GM12873 (cell line): ENCODE data around the gene KRTAP5-9.

Experiments
- TF ChIP-seq, protein P1 (sequence below): IDR thresholded peaks from 2 replicates; pipeline ENCODE4 v1.5.1; 2012; ENCODE audit warnings: low read depth, mild to moderate bottlenecking, moderate library complexity, low read length, control low read depth; ENCODE audit not compliant: insufficient read depth; ENCODE audit errors: missing control alignments

The KRTAP5-9 gene, protein sequence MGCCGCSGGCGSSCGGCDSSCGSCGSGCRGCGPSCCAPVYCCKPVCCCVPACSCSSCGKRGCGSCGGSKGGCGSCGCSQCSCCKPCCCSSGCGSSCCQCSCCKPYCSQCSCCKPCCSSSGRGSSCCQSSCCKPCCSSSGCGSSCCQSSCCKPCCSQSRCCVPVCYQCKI

DNA sequence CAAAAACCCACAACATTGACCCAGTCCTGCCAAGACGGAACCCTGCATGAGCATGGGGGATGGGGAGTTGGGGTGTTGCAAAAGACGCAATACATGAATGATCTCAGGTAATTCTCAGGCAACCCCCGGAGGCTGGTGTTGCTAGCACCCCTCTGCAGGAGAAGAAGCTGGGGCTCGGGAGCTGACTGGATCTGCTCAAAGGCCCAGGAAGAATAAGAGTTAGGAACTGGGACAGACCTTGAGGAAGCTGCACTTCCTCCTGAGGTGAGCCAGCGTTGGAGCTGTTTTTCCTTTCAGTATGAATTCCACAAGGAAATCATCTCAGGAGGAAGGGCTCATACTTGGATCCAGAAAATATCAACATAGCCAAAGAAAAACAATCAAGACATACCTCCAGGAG is at the start of gene KRTAP5-9:
Gene KRTAP5-9 (plus strand): TSS at position 301 of the 400 bp plus-strand sequence. CDS start 238 bp downstream, outside the sequence.
- TF ChIP-seq, protein P1, sequence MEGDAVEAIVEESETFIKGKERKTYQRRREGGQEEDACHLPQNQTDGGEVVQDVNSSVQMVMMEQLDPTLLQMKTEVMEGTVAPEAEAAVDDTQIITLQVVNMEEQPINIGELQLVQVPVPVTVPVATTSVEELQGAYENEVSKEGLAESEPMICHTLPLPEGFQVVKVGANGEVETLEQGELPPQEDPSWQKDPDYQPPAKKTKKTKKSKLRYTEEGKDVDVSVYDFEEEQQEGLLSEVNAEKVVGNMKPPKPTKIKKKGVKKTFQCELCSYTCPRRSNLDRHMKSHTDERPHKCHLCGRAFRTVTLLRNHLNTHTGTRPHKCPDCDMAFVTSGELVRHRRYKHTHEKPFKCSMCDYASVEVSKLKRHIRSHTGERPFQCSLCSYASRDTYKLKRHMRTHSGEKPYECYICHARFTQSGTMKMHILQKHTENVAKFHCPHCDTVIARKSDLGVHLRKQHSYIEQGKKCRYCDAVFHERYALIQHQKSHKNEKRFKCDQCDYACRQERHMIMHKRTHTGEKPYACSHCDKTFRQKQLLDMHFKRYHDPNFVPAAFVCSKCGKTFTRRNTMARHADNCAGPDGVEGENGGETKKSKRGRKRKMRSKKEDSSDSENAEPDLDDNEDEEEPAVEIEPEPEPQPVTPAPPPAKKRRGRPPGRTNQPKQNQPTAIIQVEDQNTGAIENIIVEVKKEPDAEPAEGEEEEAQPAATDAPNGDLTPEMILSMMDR: no peak

DNA sequence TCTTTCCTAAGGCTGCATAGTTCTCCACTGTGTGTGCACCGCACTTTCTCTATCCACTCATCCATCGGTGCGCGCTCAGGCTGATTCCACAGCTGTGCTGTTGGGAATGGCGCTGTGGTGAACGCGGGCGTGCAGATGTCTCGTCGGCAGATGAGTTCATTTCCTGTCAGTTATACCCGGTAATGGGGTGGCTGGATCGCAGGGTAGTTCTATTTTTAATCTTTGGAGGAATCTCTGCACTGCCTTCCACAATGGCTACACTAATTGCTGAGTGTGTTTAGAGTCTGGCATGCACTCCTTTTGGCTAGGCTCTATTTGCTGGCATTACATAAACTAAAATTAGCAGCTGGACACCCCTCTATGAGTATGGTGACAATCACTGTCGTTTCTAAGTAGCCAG is 49.1 kb upstream of the KRTAP5-9 start:
- TF ChIP-seq, protein P1: no peak

DNA sequence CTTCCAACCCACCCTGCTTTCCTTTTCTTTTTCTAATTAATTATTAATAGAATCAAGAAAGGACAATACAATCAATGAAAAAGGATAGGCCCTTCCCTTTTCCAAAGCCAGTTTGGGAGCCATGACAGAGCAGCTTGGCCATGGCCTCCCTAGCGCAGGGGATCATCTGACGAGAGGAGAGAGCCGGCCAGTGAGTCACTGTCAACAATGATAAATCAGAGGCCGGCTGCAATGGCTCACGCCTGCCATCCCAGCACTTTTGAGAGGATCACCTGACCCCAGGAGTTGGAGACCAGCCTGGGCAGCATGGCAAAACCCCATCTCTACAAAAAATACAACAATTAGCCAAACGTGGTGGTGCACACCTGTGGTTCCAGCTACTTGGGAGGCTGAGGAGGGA is 48.7 kb upstream of the KRTAP5-9 start:
- TF ChIP-seq, protein P1: no peak

DNA sequence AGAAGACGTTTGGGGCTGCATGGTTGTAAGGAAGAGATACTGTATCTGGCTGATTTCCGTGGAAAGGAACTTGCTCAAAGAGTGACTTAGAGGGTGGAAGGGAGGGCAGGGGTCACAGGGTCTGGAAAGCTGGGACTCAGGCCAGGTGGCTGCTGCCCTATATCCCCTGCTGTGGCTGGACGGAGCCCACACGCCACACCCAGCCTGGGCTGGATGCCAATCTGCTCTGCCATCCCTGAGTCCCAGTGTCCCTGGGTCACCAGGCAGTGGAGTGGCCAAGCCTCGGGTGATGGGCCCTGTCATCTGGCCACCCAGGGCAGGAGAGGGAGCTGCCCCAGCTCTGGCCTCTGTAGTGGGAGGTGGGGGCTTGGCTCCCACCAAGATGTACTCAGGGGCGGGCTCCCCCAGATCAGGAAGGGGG is 47.6 kb upstream of the KRTAP5-9 start:
- TF ChIP-seq, protein P1: no peak

- TF ChIP-seq, protein P1: no peak
These were observed 46.9 kb upstream of the KRTAP5-9 start for GRCh38 chr11:71501071-71501985.

DNA sequence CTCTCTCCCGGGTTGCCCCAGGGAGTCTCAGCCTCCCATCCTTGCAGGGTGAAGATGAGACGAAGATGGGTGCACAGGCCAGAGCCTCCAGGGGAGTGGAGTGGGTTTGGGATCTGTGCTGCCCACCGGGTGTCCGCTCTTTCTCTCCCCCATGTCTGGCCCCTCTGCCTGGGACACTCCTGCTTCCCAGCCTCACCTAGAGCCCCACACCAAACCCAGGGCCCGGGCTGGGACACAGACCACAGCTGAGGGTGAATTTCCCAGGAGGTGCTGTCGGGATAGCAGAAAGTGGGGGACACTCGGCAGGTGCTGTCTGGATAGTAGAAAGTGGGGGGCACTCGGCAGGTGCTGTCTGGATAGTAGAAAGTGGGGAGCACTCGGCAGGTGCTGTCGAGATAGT is 46.2 kb upstream of the KRTAP5-9 start:
- TF ChIP-seq, protein P1: no peak

GRCh38 chr11:71502871-71503435 is 45.3 kb upstream of the KRTAP5-9 start:
- TF ChIP-seq, protein P1: no peak
